Stimulated activated CD4-positive, alpha-beta T cell treated with anti-CD3 and anti-CD28 coated beads, TNF-alpha, amount 100 ng/mL, for 1 hour (primary cell): ENCODE results near the gene KCNQ1.

Experiments
- DNase-seq, 3 donors: peaks; one replicate each; pipeline ENCODE4 v3.0.0-alpha.2; 2020; ENCODE audit warnings: low read depth in 3 of 3, low spot score in 1 of 3

The KCNQ1 gene

DNA sequence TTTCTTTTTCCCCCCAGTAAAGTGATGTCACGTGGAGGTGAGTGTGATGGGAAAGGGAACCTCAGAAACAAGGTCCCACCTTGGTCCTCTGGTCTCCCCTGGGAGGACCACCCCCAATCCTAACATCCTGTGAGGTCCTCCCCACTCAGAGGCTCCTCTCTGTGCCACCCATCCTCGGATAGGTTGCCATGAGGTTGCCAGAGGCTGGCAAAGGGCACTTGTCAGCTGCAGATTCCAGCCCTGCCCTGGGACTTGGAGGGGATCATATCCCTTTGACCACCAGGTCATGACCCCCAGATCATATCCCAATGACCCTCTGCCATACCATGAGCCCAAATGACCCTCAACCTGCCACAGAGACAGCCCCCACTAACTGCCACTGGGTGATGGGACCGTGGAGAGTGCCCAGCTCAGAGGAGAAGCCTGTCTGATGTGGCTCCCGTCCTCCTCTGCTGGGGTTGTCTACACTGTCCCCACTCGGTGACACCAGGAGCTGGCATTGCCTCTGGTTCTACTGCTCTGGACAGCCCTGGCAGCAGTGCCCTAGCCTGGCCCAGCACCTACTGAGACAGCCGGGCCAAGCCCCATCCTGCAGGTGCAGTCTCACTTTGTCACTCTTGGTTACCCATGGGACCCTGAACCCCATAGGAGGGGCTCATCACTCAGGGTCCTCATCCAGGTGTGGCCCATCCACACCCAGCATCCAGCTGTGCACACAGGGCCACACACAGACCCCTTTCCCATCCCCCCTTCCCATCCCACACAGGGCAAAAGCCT is 345.2 kb downstream of the KCNQ1 start:
- no peak for DNase-seq

DNA sequence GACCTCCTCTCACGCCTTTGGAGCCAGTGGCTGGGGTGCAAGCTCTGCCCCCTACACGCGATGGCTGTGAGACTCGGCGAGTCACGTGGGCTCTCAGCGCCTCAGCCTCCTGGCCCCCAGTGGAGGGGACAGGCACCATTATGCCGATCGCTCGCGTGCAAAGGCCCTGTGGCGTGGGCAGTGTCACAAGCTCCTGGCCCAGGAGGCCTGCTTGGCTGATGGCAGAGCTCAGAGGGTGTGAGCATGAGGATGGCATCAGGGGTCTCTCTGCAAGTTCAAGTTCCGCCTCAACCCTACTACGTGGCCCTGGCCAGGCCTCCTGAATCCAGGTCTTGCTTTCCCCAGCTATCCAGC is 345.7 kb downstream of the KCNQ1 start:
- no peak for DNase-seq

DNA sequence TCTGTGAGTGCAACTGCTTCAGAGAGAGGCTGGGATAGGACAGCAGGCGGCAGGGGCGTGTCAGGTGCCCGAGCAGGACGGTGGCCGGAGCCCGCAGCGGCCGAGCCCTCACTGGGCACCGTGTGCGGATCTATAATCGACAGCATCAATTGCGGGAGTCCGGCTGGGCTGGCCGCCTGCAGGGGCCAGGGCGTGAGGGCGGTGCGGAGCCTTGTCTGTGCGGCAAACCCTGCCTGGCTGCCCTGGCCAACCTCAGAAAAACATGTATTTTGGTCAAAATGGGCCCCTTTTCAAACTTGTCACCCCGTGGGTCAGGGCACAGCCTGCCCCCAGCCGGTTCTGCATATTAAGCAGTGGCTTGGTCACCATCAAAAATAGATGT is 346.3 kb downstream of the KCNQ1 start:
- DNase-seq, result no peak

DNA sequence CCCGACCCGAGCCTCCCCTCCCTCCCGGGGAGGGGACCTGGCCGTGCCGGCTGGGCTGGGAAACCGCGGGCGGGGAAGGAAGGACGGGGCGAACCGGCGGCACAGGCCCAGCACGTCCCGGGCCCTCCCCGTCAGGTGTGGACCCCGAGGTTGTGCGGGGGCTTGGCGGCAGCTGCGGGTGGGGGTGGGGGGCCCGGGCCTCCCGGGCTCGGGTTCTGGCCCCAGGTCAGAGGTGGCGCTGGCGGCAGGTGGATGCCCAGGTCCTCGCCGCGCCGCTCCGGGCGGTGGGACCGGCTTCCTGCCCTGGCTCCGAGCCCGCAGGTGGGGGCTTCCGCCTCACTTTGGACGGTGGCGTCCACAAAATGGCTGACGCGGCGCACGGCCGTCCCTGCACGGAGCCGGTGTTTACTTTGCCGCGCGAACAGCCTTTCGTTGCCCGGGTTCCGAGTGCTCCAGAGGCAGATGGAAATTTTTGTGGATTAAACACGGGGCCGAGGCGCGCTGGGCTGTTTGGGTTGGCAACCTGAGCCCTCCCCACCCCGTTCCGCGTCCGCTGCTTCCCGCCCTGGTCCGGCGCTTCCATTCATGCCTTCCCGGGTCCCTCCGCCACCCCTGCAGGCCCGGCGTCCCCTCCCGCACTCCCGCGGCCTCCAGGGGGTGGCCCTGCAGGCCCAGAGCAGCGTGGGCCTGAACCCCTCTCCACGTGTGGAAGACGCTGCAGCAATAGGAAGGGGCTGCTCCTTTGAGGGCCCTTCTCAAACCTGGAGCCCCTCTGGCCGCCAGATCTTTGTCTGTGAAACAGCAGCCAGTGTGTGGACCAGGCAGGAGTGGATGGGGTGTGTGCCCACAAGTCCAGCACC is 346.9 kb downstream of the KCNQ1 start:
- DNase-seq, result peak in 2 of 3 donors; percentile 12 to 19

DNA sequence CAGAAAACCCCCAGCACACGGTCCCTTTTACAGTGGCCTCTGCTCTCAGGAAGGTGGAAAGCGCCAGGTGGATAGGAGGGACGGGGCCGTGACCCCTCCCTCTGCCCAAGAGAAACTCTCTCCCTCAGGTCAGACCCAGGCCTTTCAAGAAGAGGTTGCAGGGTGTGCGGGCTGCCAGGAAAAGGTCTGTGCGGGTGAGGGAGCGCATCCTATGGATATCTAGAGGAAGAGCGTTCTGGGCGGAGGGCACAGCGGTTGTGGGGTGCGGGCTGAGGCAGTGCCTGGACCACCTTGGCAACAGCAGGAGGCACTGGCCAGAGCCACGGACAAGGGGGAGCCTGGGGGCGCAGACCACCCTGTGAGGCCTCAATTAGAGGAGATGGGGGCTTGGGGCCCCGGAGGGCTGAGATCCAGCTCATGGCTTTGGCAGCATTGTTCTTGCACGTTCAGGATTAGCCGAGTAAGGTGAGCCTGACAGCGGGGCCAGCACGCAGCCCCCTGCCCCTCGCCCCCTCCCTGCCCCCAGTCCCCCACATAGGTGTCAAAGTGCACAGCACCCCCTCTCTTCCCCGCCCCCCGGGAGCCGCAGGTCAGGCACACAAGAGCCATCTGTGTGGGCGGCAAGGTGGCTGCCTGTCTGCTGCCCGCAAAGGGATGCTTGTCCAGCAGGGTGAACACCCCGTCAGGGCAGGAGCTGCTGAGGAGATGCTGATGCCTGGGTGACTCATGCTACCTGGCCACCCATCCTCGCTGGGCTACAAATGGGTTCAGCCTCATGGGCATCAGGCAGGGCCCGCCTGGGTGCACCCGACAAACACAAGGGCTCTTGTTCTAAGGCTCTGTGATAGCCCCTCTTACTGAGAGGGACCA is 347.8 kb downstream of the KCNQ1 start:
- no peak for DNase-seq

DNA sequence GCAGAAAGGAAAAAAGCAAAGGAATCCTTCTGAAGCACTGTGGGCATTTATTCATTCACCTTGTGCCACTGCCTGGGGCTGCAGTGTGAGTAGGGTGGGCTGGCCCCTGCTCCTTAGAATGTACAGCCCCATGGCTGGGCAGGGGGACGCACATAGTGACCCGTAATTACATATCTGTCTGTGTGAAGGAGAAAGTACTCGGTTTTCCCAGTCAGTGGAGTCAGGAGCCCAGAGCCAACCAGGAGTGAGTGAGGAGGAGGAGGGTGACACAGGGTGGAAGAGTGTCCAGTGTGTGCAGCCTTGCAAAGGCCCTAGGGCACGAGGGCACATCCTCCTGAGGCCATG is 348.9 kb downstream of the KCNQ1 start:
- DNase-seq, result no peak

DNA sequence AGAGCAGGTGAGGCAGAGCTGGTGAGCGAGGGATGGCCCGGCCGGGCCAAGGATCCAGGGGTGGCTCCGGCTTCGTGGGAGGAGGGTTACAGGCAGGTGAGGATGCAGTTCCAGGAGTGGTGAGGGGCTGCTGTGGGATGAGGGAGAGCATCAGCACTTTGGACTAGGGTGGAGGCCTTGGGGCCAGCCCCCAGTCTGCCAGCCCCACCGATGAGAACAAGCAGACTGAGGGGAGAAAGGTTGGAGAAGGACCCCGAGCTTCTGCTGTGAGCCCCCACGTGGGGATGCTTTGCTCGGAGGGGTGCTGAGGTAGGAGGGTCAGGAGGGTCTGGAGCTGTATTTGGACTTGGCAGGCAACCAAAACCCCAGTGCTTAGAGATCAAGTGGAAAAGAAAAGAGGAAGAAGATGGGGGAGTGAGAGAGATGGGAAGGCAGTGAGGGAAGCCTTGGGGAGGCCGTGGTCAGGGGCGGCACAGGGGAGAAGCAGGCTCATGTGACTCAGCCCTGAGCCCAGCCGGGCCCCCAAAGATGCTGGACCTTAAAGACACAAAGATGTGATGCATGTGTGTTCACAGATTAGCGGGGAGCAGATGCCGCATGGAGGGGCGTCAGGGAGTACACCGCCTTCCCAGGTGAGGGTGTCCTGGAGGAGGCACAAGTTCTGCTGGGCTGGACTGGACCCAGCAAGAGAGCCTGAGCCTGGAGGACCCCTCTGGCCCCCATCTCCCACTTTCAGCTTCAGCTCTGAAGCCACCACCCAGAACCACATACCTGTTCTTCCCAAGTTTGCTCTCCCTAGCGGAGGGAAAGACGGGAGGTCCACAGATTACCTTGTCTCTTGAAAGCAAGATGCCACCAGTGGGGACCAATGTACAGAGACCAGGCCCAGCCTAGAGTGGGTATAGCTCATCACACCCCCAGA is 349.5 kb downstream of the KCNQ1 start:
- DNase-seq, result no peak

DNA sequence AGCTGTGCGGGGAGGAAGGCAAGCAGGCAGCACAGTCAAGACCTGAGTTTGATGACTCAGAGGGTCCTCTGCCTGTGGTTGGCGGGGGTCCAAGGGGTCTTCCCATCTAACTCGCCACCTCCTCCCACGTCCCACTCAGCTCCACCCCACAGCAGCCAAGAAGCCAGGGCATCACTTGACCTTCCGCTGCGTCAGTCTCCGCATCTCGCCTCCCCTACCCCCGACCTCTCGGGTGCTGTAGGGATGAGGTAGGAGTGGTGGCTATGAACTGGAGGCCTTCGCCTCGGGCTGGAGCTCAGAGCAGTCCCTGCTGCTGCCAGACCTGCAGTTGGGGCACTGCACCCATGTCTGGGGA is 350.1 kb downstream of the KCNQ1 start:
- no peak for DNase-seq

DNA sequence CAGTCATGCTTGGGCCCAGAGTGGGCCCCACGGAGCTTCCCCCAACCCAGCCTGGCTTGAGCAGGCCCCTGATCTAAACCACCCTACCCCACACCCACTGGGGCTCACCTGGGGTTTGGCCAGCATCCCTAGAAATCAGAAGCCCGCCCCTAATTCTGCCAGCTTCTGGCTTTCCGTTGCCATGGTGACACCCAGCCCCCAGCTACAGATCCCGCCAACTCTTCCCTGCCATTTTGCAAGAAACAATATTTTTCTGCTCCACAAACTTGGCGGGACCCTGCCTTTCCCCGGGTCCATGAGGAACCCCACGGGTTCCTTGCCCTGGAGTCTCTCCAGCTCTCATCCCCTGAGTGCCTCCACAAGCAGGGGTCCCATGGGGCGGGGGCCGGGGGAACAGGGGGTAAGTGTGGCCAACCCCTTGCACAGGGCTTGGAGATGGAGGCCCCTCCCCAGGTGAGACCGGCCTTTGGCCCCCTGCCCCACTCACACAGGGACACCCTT is 350.7 kb downstream of the KCNQ1 start:
- DNase-seq, result no peak

DNA sequence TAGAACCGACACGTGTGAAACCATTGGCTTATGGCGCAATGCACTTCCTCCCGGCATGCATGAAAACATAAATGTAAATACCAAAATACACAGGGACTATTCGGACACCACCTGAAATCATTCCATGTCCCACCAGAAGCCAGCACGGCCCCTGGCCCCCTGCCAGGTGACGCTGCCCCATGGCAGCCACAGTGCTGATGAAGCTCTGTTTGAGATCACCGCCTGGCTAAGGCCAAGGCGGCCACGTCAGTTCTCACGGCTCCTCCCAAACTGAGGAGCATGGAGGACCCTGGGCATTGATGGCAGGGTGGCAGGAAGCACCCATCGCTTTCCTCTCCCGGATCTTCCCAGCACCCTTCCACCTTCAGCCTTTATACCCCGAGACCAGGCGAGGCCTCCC is 351.3 kb downstream of the KCNQ1 start:
- no peak for DNase-seq

DNA sequence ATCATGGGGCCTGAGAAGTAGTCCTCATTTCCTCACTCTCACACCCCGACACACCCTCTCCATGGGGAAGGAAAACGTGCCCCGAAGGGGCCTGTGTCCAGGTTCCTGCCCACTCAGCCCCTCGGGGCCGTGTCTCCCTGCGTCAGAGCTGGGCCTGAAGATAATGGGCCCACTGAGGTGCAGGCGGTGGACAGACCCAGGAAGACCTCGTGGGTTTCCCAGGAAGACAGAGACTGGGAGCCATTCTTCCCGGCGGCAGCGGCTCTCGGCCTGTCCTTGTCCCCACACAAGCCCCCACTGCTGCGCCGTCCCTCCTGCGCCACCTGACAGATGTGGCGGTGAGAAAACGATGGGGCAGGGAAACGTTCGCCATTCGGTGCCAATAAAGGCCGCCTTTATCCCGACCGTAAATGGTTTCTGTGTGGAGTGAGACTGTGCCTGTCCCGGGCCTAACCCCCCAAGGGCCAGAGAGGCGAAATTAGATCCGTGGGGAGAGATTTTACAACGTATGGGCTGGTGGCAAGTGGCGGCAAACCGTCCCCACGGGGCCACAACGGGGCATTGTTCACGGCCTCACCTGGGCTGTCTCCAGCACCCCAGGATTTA is 351.8 kb downstream of the KCNQ1 start:
- no peak for DNase-seq

DNA sequence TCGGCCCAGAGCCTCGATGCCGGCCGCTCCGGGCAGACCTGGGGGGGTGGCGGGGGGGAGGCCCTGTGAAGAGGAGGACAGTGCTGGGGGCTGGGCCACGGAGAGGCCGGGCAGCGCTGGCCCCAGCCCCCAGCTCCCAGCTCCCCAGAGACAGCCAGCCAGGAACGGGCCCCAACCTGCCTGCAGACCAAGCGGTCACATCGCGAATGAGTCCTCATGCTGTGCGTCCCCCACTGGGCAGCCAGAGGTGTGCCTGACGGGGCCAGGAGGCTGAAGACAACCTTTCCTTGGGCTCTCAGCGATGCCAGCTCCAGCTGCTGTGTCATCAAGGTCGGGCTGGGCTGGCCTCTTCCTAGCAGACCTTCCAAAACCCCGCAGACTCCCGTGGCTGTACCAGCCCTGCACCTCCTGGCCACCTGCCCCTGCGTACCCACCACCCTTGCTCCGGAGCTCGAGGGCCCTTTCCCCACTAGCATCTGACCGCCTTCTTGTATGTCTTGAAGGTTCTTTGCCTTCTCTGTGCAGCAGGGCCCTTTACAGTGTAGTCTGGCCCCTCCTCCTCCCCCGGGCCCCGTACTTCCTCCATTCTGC is 352.4 kb downstream of the KCNQ1 start:
- DNase-seq, result no peak

DNA sequence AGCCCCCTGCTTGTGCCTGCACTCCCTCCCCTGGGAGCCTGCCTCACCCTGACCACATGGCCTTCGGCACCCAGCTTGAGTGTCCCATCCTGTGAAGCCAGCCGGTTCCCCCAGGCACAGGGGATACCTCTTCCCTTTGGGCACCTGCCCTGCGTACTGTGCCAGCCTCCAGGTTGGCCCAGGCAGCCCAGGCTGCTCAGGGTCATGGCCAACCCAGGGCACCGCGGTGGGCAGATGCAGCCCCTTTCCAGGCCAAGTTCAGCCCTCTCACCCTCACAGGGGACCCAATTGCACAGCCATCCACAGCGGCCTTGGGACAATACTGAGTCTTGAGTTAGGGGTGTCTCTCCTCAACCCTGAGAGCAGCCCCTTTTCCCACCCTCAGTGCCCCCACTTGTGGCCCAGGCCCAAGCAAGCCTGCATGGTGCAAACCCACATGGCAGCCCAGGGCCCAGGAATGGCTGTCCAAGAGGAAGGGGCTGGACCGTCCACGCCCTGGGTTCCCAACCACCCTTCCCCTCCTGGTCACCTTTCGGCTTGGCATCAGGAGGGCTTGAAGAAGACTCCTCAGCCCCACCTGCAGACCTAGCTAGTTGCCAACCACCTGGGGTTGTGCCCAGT is 353.0 kb downstream of the KCNQ1 start:
- DNase-seq, result no peak

DNA sequence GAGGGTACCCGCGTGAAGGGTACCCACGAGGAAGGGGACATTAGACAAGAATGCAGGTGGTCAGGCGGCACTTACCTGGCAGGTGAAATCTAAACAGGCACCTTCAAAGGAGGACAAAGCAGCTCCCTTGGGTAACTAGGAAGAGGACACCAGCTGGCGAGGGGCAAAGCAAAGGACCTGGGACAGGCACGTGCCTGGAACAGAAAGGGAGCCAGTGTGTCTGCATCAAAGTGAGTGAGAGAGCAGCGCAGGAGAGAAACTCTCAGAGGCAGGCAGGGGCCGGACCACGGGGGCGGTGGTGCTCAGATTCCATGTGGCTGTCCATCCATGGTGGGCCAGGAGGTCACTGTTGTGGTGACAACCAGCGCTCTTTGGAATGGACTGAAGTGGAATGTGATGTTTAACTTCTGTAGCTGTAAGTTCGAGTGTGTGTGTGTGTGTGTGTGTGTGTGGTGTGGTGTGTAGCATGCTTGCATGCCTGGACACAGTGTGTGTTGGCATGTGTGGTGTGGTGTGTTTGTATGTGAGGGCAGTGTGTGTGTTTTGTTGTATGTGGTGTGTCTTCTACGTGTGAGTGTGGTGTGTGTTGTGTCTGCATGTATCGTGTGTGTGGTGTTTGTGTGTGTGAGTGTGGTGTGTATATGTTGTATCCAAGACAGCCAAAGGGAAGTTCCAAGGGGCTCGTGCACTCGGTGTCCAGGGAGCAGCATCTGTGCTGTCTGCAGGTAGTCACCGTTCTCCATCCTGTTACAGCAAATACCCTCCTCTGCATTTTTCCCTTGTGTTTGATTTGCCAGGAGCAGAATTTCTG is 354.3 kb downstream of the KCNQ1 start:
- DNase-seq, result no peak

DNA sequence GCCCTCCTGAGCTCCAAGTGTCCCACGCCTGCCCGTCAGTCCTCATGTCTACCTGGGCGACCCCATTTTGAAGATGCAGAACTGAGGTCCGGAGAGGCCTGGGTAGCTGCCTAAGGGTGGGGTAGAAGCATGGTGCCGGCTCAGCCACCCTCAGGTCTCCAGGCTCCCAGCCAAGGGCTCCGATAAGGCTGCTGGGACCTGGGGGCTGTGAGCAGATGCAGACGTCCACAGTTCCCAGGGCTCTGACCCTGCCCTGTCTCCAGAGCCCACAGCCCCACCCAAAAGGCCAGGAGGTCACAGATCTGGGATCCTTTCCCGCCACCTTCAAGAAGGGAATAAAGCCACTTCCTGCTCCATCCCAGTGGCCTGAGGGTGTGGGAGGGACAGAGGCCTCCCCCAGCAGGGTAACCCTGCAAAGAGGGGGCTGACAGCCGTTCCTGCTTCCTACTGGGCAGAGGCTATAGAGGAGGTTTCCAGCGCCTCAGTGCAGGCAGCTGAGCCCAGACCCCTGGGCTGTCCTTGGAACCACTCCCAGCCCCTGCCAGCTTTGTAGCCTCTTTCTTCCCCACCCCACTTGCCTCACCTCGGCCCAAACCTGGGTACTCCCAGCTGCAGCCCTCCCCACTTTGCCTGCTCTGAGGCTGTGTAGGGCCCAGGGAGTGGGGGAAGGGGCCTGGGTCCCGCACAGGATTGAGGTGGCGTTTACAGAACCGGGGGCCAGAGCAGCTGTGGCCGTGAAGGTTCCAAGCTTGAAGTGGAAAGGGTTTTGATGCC is 355.3 kb downstream of the KCNQ1 start:
- no peak for DNase-seq

DNA sequence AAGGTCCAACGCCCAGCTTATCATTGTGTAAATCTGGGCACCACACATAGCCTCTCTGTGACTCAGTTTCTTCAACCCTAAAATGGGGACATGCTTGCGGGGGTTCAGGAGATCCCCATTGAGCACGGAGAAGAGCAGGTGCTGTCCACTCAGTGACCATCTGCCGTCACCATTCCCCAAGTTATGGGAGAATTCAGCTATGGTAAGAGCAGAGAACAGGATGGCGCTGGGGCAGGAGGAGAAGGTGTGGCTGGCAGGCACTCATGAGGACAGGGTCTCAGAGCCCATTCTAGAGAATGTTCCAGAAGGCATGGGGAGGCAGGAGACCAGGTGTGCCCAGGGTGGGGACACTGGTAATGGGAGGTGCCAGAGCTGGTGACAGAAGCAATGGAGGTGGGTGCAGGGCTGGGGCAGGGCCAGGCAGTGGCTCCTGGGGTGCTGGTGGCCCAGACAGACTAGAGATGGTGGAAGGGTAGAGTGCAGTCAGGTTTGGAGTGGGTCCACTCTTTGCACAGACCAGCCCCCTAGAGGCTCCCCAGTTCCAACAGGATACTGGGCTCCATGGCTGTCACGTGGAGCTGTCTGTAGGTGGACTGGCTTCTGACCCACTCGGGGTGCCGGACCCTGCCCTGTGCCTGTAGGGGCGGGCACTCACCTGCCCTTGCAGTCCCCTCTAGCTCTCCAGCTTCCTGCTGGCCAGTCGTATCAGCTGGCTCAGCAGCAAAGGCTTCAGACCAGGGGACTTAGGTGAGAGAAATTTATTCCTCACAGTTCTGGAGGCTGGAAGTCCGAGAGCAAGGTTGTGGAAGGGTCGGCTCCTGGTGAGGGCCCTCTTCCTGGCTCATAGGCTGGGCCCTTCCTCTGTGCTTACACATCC is 356.1 kb downstream of the KCNQ1 start:
- no peak for DNase-seq
